Fibroblast of gingiva (primary cell): ENCODE measurements around the gene GH1.
"Not testable (repeated sequence)": the region's sequence is repeated elsewhere in the genome, so short reads cannot be mapped to it uniquely, and the experiment has no call there.

ENCODE experiments used
- DNase-seq: peaks from one replicate; pipeline ENCODE4 v3.0.0-alpha.2; 2011; ENCODE audit warnings: low read depth

Gene GH1

GRCh38 chr17:63918789-63919305 is at the start of gene GH1:
Gene GH1 (minus strand): TSS chr17:63918839. CDS start chr17:63918776, 63 bp downstream.
- not testable (repeated sequence) for DNase-seq

GRCh38 chr17:63967953-63968352 is 49.3 kb upstream of the GH1 start:
- no peak for DNase-seq

GRCh38 chr17:63966646-63967264 is 48.1 kb upstream of the GH1 start:
- DNase-seq: no peak

GRCh38 chr17:63963123-63963522 is 44.5 kb upstream of the GH1 start:
- DNase-seq: no peak

- DNase-seq: no peak
Observed at GRCh38 chr17:63962298-63962744, 43.7 kb upstream of the GH1 start.

GRCh38 chr17:63961355-63962212 is 42.9 kb upstream of the GH1 start:
- DNase-seq: peak; percentile 47

GRCh38 chr17:63960430-63960829 is 41.8 kb upstream of the GH1 start:
- DNase-seq: no peak

- DNase-seq: no peak
Observed at GRCh38 chr17:63960006-63960405, 41.4 kb upstream of the GH1 start.

- DNase-seq: no peak
Observed at GRCh38 chr17:63956296-63956920, 37.8 kb upstream of the GH1 start.

GRCh38 chr17:63955791-63956190 is 37.2 kb upstream of the GH1 start:
- no peak for DNase-seq

- DNase-seq: no peak
Observed at GRCh38 chr17:63955232-63955631, 36.6 kb upstream of the GH1 start.

- no peak for DNase-seq
Observed at GRCh38 chr17:63954402-63955063, 35.9 kb upstream of the GH1 start.

- DNase-seq: no peak
Observed at GRCh38 chr17:63950940-63951907, 32.6 kb upstream of the GH1 start.

- DNase-seq: no peak
Observed at GRCh38 chr17:63949576-63950250, 31.1 kb upstream of the GH1 start.

- DNase-seq: no peak
Observed at GRCh38 chr17:63948521-63948920, 29.9 kb upstream of the GH1 start.

GRCh38 chr17:63947711-63948330 is 29.2 kb upstream of the GH1 start:
- DNase-seq: no peak

GRCh38 chr17:63946440-63947363 is 28.1 kb upstream of the GH1 start:
- DNase-seq: no peak

GRCh38 chr17:63945784-63946439 is 27.3 kb upstream of the GH1 start:
- no peak for DNase-seq
